Measurements from ENCODE around the gene SYTL2.
A peak's percentile ranks its signal among the peaks of the same experiment; 100 is the strongest.

Gene SYTL2

GRCh38 chr11:85647604-85648299 is 163.2 kb downstream of the SYTL2 start, which contains the start of gene TMEM126A:
TMEM126A (plus strand) TSS chr11:85647967; CDS start chr11:85650256, 2,289 bp downstream.
- DNase-seq (ENCODE audit: low read depth) = peak; percentile 84

GRCh38 chr11:85647078-85647477 is 163.9 kb downstream of the SYTL2 start:
- no peak for DNase-seq (ENCODE audit: low read depth)

All from activated gamma-delta T cell treated with anti-CD3 and anti-CD28 coated beads, Interleukin-2, amount 50 U/mL, for 16 hours (primary cell).